ENCODE measurements around the gene CCDC9.
A peak's percentile ranks its signal among the peaks of the same experiment; 100 is the strongest.
"Not testable (repeated sequence)": the region's sequence is repeated elsewhere in the genome, so short reads cannot be mapped to it uniquely, and the experiment has no call there.

Gene CCDC9

GRCh38 chr19:47261946-47262793 lies 5.8 kb downstream of the CCDC9 start:
- not testable (repeated sequence) for DNase-seq (ENCODE audit: low read depth in 3 of 3)

GRCh38 chr19:47264629-47265028 lies 8.3 kb downstream of the CCDC9 start:
- DNase-seq (ENCODE audit: low read depth in 3 of 3) = no peak

GRCh38 chr19:47266401-47266941 lies 10.1 kb downstream of the CCDC9 start:
- no peak for DNase-seq (ENCODE audit: low read depth in 3 of 3)

- DNase-seq (ENCODE audit: low read depth in 3 of 3) = no peak
These were observed 11.0 kb downstream of the CCDC9 start for GRCh38 chr19:47267350-47267759.

- DNase-seq (ENCODE audit: low read depth in 3 of 3) = no peak
These were observed 11.7 kb downstream of the CCDC9 start for GRCh38 chr19:47268028-47268427.

- DNase-seq (ENCODE audit: low read depth in 3 of 3) = no peak
These were observed 13.3 kb downstream of the CCDC9 start for GRCh38 chr19:47269596-47269995.

GRCh38 chr19:47270408-47270807 lies 14.1 kb downstream of the CCDC9 start:
- no peak for DNase-seq (ENCODE audit: low read depth in 3 of 3)

- no peak for DNase-seq (ENCODE audit: low read depth in 3 of 3)
These were observed 15.6 kb downstream of the CCDC9 start for GRCh38 chr19:47271949-47272348.

GRCh38 chr19:47272448-47273312 lies 16.4 kb downstream of the CCDC9 start:
- peak in 1 of 3 experiments; percentile 45 for DNase-seq (ENCODE audit: low read depth in 3 of 3)

GRCh38 chr19:47273313-47274070 lies 17.2 kb downstream of the CCDC9 start:
- peak; percentile 82 to 85 (median 83) for DNase-seq (ENCODE audit: low read depth in 3 of 3)

GRCh38 chr19:47274071-47274890 lies 18.0 kb downstream of the CCDC9 start, which contains the start of gene INAFM1:
TSS of gene INAFM1 (plus strand) at chr19:47274885. CDS start at chr19:47274920, 35 bp downstream.
- DNase-seq (ENCODE audit: low read depth in 3 of 3) = peak; percentile 99 to 100 (median 100)

GRCh38 chr19:47274891-47275761 lies 18.8 kb downstream of the CCDC9 start:
- DNase-seq (ENCODE audit: low read depth in 3 of 3) = no peak

- DNase-seq (ENCODE audit: low read depth in 3 of 3) = no peak
These were observed 19.6 kb downstream of the CCDC9 start for GRCh38 chr19:47275791-47276461.

GRCh38 chr19:47276513-47276912 lies 20.2 kb downstream of the CCDC9 start:
- DNase-seq (ENCODE audit: low read depth in 3 of 3) = not testable (repeated sequence)

GRCh38 chr19:47280183-47280797 lies 24.0 kb downstream of the CCDC9 start:
- DNase-seq (ENCODE audit: low read depth in 3 of 3) = peak in 2 of 3 experiments; percentile 33 to 38

GRCh38 chr19:47283405-47284059 lies 27.2 kb downstream of the CCDC9 start:
- DNase-seq (ENCODE audit: low read depth in 3 of 3) = no peak

- peak in 1 of 3 experiments; percentile 29 for DNase-seq (ENCODE audit: low read depth in 3 of 3)
These were observed 28.1 kb downstream of the CCDC9 start for GRCh38 chr19:47284324-47284899.

- peak; percentile 32 to 72 (median 48) for DNase-seq (ENCODE audit: low read depth in 3 of 3)
These were observed 39.7 kb downstream of the CCDC9 start for GRCh38 chr19:47296036-47296435.
